ENCODE results near the gene ARID5B.

The ARID5B gene

GRCh38 chr10:61857746-61858145 lies 43.8 kb upstream of the ARID5B start:
- Histone ChIP-seq H2AK5ac (ENCODE audit: low read length) (no peak overlapping the region), H3K79me2 (ENCODE audit: control insufficient read depth, insufficient read depth, low read length, poor library complexity) (no peaks in the 10 kb centered on the region), H2BK120ac (ENCODE audit: insufficient read depth, low read length, poor library complexity) (no peak overlapping the region), H4K91ac (ENCODE audit: low read depth, low read length) (no peak overlapping the region), H3K18ac (ENCODE audit: low read length) (no peak overlapping the region), H3K4me2 (ENCODE audit: low read length) (no peak overlapping the region), H3K27me3 (ENCODE audit: insufficient read depth, low read length) (no peaks in the 10 kb centered on the region), H2AFZ (ENCODE audit: insufficient read depth, low read length, poor library complexity) (no peak overlapping the region), H3K4ac (ENCODE audit: low read depth, low read length) (no peak overlapping the region), H3K4me3 (ENCODE audit: low read depth, low read length) (no peak overlapping the region), H3K79me1 (ENCODE audit: low read length) (no peaks in the 10 kb centered on the region), H3K4me1 (ENCODE audit: control insufficient read depth in 1 of 2, insufficient read depth in 2 of 2, low read length in 2 of 2) (no peaks in the 10 kb centered on the region), H2BK12ac (ENCODE audit: low read length) (no peak overlapping the region), H4K12ac (ENCODE audit: low read depth, low read length) (no peak overlapping the region), H3K36me3 (ENCODE audit: control insufficient read depth in 1 of 2, insufficient read depth in 2 of 2, low read length in 2 of 2) (no peaks in the 10 kb centered on the region), H3K23ac (ENCODE audit: low read length) (no peak overlapping the region), H4K8ac (ENCODE audit: low read depth, low read length) (no peak overlapping the region), H3K9ac (ENCODE audit: low read length) (no peak overlapping the region), H3K14ac (ENCODE audit: low read length) (no peak overlapping the region), H2BK5ac (ENCODE audit: low read depth, low read length, poor library complexity) (no peak overlapping the region), H3K9me3 (ENCODE audit: insufficient read depth, low read depth, low read length) (no peaks in the 10 kb centered on the region), H3K27ac (ENCODE audit: low read depth, low read length) (no peak overlapping the region)
- WGBS (ENCODE audit: extremely low coverage, insufficient coverage, insufficient read length), result no CpG with 5 or more reads among the region's 2 CpGs
- DNase-seq, result no peak

GRCh38 chr10:61859786-61860185 lies 41.7 kb upstream of the ARID5B start:
- H3K27ac ChIP-seq (ENCODE audit: low read depth, low read length), result no peak overlapping the region
- H3K23ac ChIP-seq (ENCODE audit: low read length), result no peak overlapping the region
- H4K91ac ChIP-seq (ENCODE audit: low read depth, low read length), result no peak overlapping the region
- no peaks in the 10 kb centered on the region for H3K36me3 ChIP-seq (ENCODE audit: control insufficient read depth in 1 of 2, insufficient read depth in 2 of 2, low read length in 2 of 2)
- H3K18ac ChIP-seq (ENCODE audit: low read length), result no peak overlapping the region
- no peak overlapping the region for H3K4me3 ChIP-seq (ENCODE audit: low read depth, low read length)
- H3K14ac ChIP-seq (ENCODE audit: low read length), result no peak overlapping the region
- H2BK12ac ChIP-seq (ENCODE audit: low read length), result no peak overlapping the region
- WGBS (ENCODE audit: extremely low coverage, insufficient coverage, insufficient read length), result no CpG with 5 or more reads among the region's 1 CpG
- H3K4ac ChIP-seq (ENCODE audit: low read depth, low read length), result no peak overlapping the region
- H3K4me1 ChIP-seq (ENCODE audit: control insufficient read depth in 1 of 2, insufficient read depth in 2 of 2, low read length in 2 of 2), result no peaks in the 10 kb centered on the region
- H4K8ac ChIP-seq (ENCODE audit: low read depth, low read length), result no peak overlapping the region
- no peaks in the 10 kb centered on the region for H3K79me2 ChIP-seq (ENCODE audit: control insufficient read depth, insufficient read depth, low read length, poor library complexity)
- H3K9me3 ChIP-seq (ENCODE audit: insufficient read depth, low read depth, low read length), result no peaks in the 10 kb centered on the region
- H3K79me1 ChIP-seq (ENCODE audit: low read length), result no peaks in the 10 kb centered on the region
- H2BK5ac ChIP-seq (ENCODE audit: low read depth, low read length, poor library complexity), result no peak overlapping the region
- no peak overlapping the region for H2AFZ ChIP-seq (ENCODE audit: insufficient read depth, low read length, poor library complexity)
- no peak overlapping the region for H4K12ac ChIP-seq (ENCODE audit: low read depth, low read length)
- no peak for DNase-seq
- no peak overlapping the region for H3K9ac ChIP-seq (ENCODE audit: low read length)
- H3K4me2 ChIP-seq (ENCODE audit: low read length), result no peak overlapping the region
- no peak overlapping the region for H2AK5ac ChIP-seq (ENCODE audit: low read length)
- H2BK120ac ChIP-seq (ENCODE audit: insufficient read depth, low read length, poor library complexity), result no peak overlapping the region
- no peaks in the 10 kb centered on the region for H3K27me3 ChIP-seq (ENCODE audit: insufficient read depth, low read length)

DNA sequence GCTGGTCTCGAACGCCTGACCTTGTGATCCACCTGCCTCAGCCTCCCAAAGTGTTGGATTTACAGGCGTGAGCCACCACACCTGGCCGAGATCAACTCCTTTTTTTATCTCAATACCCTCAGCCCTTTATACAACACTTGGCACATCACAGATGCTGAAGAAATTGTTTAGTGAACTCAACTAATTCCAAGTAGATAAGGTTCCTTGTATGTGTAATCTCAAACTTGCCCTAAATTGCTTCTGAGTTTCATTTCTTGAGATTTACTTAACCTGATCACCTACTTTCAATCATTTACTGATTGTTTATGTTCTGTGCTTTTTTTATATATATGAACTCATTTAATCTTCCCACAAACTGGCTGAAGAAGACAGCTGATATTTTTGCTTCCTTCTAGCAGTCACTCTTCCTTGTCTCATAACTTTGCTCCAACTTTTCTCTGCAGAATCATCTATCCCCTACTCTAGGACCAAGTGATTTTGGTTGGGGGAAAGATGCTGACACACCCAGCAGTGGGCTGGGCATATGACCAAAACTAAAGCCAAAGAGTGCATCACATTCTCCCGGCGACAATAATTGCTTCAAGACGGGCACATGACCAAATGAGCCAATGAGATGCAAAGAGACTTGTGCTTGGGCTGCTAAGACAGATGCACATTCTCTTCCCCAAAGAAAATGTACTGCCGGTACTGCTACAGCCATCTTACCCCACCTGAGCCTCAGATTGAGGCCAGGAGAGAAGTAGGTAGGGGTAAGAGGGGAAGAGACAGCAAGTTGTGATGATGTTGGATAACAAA lies 40.3 kb upstream of the ARID5B start:
- no peak overlapping the region for H2BK120ac ChIP-seq (ENCODE audit: insufficient read depth, low read length, poor library complexity)
- no peak for DNase-seq
- no peaks in the 10 kb centered on the region for H3K4me1 ChIP-seq (ENCODE audit: control insufficient read depth in 1 of 2, insufficient read depth in 2 of 2, low read length in 2 of 2)
- H3K9me3 ChIP-seq (ENCODE audit: insufficient read depth, low read depth, low read length), result no peaks in the 10 kb centered on the region
- no peak overlapping the region for H3K23ac ChIP-seq (ENCODE audit: low read length)
- no peak overlapping the region for H3K4ac ChIP-seq (ENCODE audit: low read depth, low read length)
- H3K79me2 ChIP-seq (ENCODE audit: control insufficient read depth, insufficient read depth, low read length, poor library complexity), result no peaks in the 10 kb centered on the region
- no CpG with 5 or more reads among the region's 8 CpGs for WGBS (ENCODE audit: extremely low coverage, insufficient coverage, insufficient read length)
- no peak overlapping the region for H2AK5ac ChIP-seq (ENCODE audit: low read length)
- H3K4me3 ChIP-seq (ENCODE audit: low read depth, low read length), result no peak overlapping the region
- no peak overlapping the region for H3K4me2 ChIP-seq (ENCODE audit: low read length)
- H2AFZ ChIP-seq (ENCODE audit: insufficient read depth, low read length, poor library complexity), result no peak overlapping the region
- no peak overlapping the region for H3K27ac ChIP-seq (ENCODE audit: low read depth, low read length)
- H3K27me3 ChIP-seq (ENCODE audit: insufficient read depth, low read length), result no peaks in the 10 kb centered on the region
- H3K18ac ChIP-seq (ENCODE audit: low read length), result no peak overlapping the region
- no peak overlapping the region for H4K8ac ChIP-seq (ENCODE audit: low read depth, low read length)
- H2BK5ac ChIP-seq (ENCODE audit: low read depth, low read length, poor library complexity), result no peak overlapping the region
- no peak overlapping the region for H3K14ac ChIP-seq (ENCODE audit: low read length)
- no peak overlapping the region for H2BK12ac ChIP-seq (ENCODE audit: low read length)
- H4K12ac ChIP-seq (ENCODE audit: low read depth, low read length), result no peak overlapping the region
- no peaks in the 10 kb centered on the region for H3K36me3 ChIP-seq (ENCODE audit: control insufficient read depth in 1 of 2, insufficient read depth in 2 of 2, low read length in 2 of 2)
- H3K9ac ChIP-seq (ENCODE audit: low read length), result no peak overlapping the region
- no peak overlapping the region for H4K91ac ChIP-seq (ENCODE audit: low read depth, low read length)
- H3K79me1 ChIP-seq (ENCODE audit: low read length), result no peaks in the 10 kb centered on the region

DNA sequence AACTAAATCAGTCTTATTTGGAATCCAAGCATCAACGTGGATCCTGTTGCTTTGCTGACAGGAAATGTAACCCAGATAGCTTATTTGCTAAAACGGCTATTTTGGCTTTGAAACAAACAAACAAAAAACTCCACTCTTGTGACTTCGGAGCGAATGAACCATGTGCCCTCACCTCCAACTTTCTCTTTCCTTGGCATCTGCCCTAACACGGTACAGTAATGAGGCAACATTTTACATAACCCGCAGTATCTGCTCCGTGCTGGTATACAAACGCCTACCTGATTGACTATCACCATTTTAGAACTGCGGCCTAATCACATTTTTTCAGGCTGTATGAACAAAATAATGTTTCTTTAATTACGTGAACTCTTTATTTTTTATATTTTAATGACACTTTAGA lies 37.5 kb upstream of the ARID5B start:
- H2AK5ac ChIP-seq (ENCODE audit: low read length), result no peak overlapping the region
- no peaks in the 10 kb centered on the region for H3K9me3 ChIP-seq (ENCODE audit: insufficient read depth, low read depth, low read length)
- no peak overlapping the region for H2AFZ ChIP-seq (ENCODE audit: insufficient read depth, low read length, poor library complexity)
- H3K4me2 ChIP-seq (ENCODE audit: low read length), result no peak overlapping the region
- H3K9ac ChIP-seq (ENCODE audit: low read length), result no peak overlapping the region
- H3K14ac ChIP-seq (ENCODE audit: low read length), result no peak overlapping the region
- no peaks in the 10 kb centered on the region for H3K4me1 ChIP-seq (ENCODE audit: control insufficient read depth in 1 of 2, insufficient read depth in 2 of 2, low read length in 2 of 2)
- H3K4me3 ChIP-seq (ENCODE audit: low read depth, low read length), result no peak overlapping the region
- no peak overlapping the region for H3K23ac ChIP-seq (ENCODE audit: low read length)
- no peak overlapping the region for H4K8ac ChIP-seq (ENCODE audit: low read depth, low read length)
- H4K91ac ChIP-seq (ENCODE audit: low read depth, low read length), result no peak overlapping the region
- no peak overlapping the region for H2BK5ac ChIP-seq (ENCODE audit: low read depth, low read length, poor library complexity)
- no peak overlapping the region for H3K4ac ChIP-seq (ENCODE audit: low read depth, low read length)
- no peak overlapping the region for H4K12ac ChIP-seq (ENCODE audit: low read depth, low read length)
- no peaks in the 10 kb centered on the region for H3K36me3 ChIP-seq (ENCODE audit: control insufficient read depth in 1 of 2, insufficient read depth in 2 of 2, low read length in 2 of 2)
- no peak overlapping the region for H2BK120ac ChIP-seq (ENCODE audit: insufficient read depth, low read length, poor library complexity)
- H3K79me2 ChIP-seq (ENCODE audit: control insufficient read depth, insufficient read depth, low read length, poor library complexity), result no peaks in the 10 kb centered on the region
- no peak overlapping the region for H3K27ac ChIP-seq (ENCODE audit: low read depth, low read length)
- WGBS (ENCODE audit: extremely low coverage, insufficient coverage, insufficient read length), result no CpG with 5 or more reads among the region's 10 CpGs
- H3K79me1 ChIP-seq (ENCODE audit: low read length), result no peaks in the 10 kb centered on the region
- no peak overlapping the region for H3K18ac ChIP-seq (ENCODE audit: low read length)
- H2BK12ac ChIP-seq (ENCODE audit: low read length), result no peak overlapping the region
- H3K27me3 ChIP-seq (ENCODE audit: insufficient read depth, low read length), result no peaks in the 10 kb centered on the region
- no peak for DNase-seq
